ENCODE data around the gene COL4A2.

DNA sequence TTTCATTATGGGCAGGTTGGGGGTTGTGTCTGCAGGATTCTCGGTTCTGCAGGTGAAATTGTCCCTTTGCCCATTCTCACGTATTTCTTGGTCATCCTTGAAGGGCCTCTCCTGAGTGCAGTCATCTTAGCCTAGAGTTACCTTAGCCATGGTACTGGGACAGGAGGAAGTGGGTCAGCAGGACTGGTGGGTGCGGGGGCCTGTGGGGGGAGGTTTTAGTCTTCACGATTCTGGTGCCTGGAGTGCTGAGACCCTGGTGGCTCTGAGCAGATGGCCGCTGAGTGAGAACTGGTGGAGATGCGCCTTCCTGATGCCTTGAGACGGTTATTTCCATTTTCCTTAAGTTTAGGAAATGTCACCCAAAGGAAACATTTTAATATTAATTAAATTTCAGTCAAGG is 11.8 kb downstream of the COL4A2 start:
- TF ChIP-seq, protein P1, sequence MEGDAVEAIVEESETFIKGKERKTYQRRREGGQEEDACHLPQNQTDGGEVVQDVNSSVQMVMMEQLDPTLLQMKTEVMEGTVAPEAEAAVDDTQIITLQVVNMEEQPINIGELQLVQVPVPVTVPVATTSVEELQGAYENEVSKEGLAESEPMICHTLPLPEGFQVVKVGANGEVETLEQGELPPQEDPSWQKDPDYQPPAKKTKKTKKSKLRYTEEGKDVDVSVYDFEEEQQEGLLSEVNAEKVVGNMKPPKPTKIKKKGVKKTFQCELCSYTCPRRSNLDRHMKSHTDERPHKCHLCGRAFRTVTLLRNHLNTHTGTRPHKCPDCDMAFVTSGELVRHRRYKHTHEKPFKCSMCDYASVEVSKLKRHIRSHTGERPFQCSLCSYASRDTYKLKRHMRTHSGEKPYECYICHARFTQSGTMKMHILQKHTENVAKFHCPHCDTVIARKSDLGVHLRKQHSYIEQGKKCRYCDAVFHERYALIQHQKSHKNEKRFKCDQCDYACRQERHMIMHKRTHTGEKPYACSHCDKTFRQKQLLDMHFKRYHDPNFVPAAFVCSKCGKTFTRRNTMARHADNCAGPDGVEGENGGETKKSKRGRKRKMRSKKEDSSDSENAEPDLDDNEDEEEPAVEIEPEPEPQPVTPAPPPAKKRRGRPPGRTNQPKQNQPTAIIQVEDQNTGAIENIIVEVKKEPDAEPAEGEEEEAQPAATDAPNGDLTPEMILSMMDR (conservative IDR thresholded peaks at IDR 0.05; ENCODE audit: low read depth, low read length), result no peak
- no peak for TF ChIP-seq EZH2 (IDR thresholded peaks at IDR 0.05; ENCODE audit: low read length, unreplicated experiment)
